HG02588 (cell line): ENCODE data around the gene CUX1.

ENCODE experiments used
- ATAC-seq: cut with Tn5 transposase; IDR thresholded peaks from one replicate; pipeline ENCODE4 v1.9.1; 2021; ENCODE audit warnings: mild to moderate bottlenecking, moderate library complexity; ENCODE audit not compliant: unreplicated experiment

The CUX1 gene

GRCh38 chr7:102275123-102275703 lies 457.8 kb downstream of the CUX1 start:
- ATAC-seq = no peak

- no peak for ATAC-seq
Measured at GRCh38 chr7:102277901-102278300, 460.5 kb downstream of the CUX1 start.

DNA sequence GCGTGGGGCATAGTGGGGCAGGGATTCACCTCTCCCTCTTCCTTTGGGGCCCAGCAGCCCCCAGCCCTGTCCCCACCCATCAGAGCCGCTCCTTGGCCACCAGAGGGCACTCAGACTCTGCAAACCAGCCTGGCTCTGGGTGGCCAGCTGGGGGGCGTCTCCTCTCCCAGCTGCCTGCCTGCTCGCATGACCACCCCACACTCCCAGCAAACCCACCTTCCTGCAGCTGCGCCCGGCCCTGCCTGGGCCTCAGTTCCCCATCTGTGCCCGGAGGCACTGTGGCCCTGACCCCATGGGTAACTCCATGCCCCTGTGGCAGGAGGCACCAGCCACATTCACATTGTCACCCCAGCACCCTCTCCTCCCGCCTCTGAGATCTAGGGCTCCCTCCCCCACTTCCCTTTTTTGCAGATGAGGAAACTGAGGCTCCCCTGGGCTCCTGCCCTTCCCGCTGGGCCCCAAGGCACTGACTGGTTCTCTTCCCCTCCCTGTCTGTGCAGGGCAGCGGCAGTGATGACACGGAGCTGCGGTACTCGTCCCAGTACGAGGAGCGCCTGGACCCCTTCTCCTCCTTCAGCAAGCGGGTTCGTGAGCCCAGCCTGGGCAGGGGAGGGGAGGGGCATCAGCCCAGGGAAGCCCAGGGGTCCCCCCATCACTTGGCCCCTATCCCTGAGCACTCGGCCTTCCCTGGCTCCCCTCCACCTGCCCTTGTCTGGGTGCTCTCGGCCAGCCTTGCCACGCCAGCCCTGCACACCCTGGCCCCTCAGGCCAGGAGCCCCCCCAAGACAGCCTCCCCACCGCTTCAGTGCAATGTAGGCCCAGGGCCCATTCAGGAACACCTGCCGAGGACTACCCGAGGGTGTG lies 462.3 kb downstream of the CUX1 start:
- peak; percentile 56 for ATAC-seq

- ATAC-seq = no peak
Measured at GRCh38 chr7:102280521-102280920, 463.1 kb downstream of the CUX1 start.

GRCh38 chr7:102281785-102282184 lies 464.4 kb downstream of the CUX1 start:
- no peak for ATAC-seq

DNA sequence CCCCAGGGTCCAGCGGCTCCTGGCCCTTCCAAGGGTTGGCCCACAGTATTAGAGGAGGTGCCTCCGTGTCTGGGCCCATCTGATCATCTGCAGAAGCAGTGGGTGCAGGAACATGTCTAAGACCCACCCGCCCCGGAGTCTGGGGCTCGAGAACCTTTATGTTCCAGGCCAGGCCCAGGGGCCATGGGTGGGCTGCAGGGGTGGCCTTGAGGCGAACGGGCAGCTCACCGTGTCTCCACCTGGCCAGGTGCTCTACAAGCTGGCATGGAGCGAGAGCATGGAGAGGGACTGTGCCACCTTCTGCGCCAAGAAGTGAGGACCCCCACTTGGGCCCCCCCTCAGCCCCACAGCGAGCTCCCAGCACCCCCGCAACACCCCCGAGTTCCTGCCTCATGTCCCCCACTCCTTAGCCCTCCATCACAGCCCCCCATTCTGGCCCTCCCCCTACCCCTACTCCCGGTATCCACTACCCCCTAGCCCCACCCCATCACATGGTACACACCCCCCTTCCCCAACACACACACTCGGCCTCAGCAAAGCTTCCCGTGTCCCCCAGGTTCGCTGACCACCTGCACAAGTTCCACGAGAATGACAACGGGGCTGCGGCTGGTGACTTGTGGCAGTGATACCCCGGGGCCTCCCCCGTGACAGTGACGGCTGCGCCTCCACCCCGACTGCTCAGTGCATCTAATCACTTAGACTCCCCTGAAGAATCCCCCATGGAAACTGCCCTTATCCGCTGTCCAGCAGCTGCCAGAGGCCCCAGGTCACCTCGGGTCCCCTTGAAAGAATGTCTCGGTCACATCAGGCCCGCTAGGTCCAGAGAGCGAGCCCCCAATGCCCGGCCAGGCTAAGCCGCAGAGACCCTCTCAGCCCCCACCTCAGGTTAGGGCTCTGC lies 465.3 kb downstream of the CUX1 start:
- ATAC-seq = no peak

- ATAC-seq = no peak
Measured at GRCh38 chr7:102283477-102284189, 466.2 kb downstream of the CUX1 start.

GRCh38 chr7:102284399-102284798 lies 467.0 kb downstream of the CUX1 start:
- no peak for ATAC-seq

DNA sequence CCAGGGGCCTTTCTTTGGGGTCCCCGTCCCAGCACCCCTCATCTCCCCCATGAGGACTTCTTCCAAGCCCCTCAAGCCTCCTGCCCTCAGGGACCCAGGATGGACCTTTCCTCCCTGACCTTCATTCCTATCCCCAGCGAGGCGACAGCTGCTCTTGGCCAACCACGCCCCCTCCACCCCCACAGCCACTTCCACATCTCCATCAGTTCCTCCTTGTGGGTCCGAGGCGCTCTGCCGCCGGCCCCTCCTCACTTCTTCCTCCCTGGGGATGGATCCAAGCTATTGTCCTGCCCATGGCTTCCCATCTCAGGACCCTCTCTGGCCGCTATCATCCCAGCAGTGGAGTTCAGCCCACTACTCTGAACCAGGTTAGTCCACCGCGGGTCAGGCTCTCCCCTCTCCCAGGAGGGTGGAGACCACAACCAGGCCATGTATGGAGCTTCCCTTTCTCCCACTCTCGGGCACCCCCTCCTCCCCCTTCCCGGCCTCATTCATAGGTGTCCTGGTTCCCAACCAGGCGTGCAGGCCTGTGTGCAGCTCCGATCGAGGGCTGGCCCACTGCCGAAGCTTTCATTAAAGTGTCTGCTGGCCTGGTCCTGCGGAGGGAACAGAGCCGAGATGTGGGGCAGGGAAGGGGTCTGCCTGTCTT lies 467.6 kb downstream of the CUX1 start:
- no peak for ATAC-seq

DNA sequence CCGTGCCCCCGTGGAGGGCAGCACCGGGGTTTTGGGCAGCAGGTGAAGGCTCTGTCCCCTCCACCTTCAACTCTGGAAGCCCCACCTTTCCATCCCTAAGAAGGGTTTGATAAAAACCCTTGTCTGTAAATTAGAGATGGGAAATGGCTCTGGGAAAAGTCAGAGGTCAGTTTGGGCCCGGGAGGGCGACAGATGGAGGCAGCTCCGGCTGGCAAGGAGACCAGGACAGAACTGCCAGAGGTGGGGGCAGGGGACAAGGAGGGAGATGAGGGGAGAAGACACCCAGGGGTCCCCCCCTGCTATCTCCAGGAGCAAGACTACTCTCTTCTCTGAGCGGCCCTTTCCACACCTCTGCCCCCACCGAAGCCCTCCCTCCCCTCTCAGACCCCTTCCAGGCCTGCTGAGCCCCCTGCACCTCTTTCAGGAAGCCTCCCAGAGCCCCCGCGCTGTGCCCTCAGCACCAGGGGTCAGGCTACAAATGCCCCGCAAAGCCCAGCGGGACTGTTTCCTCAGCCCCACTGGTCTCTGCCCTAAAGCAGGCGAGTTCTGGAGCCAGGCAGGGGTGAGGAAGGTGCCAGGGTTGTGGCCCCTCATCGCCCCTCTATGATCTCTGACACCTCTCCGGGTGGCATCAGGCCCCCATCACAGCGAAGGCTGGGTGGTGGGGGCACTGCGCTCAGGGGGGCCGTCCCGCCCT lies 468.3 kb downstream of the CUX1 start:
- no peak for ATAC-seq

GRCh38 chr7:102286237-102287110 lies 469.0 kb downstream of the CUX1 start, which contains the start of gene SH2B2:
Gene SH2B2 (plus strand): TSS chr7:102286868. CDS start chr7:102300551, 13,683 bp downstream.
- no peak for ATAC-seq

DNA sequence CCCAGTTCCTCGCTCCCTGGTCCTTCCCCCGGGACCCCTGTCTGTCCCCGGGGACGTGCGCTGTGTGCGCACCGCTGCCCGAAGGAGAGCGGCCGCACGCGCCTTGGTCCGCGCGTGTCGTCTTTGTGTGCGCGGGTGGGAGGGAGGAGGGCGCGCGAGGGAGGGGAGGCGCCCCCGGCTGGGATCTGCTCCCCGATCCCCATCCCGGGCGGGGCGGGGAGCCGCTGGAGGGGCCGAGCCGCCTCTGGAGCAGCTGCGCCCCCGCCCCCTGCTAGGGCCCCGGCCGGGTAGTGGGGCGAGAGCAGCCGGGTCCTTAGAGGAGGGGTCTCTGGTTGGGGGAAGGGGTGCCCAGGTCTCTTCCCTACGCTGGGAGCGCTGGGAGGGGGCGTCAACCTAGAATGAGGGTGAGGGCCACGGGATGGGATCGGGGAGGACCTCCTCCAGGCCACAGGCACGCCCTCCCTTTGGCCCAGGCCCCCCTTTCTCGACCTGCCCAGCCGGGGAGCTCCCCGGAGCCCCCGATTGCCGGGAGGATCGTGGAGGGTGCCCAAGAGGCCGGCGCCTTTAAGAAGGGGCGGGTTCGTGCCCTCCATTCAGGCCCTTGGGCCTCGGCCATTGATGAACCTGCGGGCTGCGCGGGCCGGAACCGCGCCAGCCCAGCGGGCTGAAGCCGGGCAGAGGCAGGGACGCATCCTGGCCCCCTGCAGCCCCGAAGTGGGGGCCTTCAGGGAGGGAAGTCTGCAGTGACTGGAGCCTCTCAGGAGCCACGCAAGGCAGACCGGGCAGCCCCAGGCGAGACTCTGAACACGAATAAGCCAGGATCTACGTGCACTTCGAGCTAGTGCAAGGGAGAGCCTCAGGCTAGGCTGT lies 469.9 kb downstream of the CUX1 start:
- ATAC-seq = no peak

GRCh38 chr7:102287981-102288278 lies 470.5 kb downstream of the CUX1 start:
- ATAC-seq = no peak

DNA sequence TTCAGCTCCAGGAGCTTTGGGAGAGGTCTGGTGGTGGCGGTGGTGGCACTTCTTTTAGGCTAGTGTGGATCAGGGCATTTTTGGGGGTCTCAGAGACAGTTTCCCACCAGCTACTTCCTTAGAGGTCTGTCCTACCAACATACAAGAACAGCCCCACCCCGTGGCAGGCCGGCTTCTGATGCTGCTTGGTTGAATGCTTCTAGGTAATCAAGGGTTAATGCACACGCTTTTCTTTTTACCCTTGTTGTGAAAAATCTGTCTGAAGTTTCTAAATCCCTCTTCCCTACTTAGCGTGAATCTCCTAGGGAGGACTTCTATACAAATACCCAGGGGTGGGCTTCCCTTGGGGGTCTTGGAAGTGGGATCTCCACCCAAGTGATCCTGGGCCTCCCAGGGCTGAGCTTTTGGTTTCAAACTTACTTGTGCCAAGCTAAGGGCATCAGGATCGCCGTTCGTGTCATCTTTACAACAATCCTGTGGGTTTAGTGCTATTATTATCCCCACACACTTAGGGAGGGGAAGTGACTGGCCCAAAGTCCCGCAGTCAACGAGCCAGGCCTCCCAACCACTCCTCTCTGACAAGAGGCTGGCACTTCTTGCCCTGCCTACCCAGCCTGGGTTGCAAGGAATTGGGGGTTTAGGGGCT lies 471.0 kb downstream of the CUX1 start:
- no peak for ATAC-seq

DNA sequence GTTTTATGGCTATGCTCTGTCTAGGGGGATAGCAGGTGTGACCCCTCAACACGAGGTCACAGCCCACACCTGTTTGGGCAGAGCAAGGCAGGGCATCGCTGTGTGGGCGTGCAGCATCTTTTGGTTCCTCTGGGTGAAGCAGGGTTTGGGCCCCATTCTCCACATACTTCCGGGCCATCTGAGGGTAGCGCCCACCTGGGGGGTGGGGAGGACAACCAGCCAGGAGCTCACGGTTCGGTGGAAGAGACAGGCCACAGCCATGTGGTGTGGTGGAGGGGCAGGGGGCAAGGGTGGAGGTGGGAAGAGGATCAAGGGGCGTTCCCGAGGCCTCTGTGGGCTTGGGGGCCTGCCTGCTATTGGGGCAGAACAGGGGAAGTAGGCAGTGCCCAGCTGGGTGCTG lies 471.6 kb downstream of the CUX1 start:
- no peak for ATAC-seq

DNA sequence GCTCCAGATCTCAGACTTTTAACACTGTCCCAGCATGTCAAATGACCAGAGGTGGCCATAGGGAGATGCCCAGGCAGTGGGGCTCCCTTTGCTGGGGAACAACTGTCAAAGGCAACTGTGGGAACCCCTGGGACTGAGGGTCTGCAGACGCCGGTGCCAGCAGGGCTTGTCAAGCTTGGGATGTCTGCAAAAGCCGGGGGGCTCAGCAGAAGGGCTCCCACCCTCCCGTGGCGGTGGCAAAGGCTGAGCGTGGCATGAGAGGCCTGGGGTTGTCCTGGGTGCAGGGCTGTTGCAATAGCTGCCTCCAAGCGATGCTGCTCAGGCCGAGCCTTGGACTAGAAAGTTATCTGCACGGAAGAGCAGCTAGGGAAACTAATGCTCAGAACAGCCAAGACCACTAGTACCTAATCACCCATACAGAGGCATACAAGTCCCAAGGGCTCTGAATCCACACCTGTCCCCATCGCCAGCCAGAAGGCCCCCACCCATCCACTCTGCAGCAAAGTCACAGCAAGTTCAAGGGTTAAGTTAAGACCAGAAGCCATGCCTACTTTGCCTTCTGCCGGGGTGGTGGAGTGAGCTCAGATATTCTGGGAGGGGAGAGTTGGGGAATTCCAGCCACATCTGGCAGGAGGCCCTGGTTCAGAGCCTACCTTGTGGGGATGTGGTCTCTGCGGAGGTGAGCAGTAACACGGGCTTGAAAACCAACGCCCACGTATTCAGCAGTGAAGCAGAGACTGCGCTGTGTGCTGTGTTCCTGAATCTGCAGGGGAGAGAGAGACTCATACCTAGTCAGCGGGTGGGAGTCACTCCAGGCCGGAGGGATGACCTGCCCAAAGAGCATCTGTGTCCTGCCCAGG lies 473.9 kb downstream of the CUX1 start:
- peak; percentile 41 for ATAC-seq

GRCh38 chr7:102291916-102292267 lies 474.5 kb downstream of the CUX1 start:
- ATAC-seq = no peak
